Measurements from ENCODE around the gene DEPDC4.

The DEPDC4 gene

DNA sequence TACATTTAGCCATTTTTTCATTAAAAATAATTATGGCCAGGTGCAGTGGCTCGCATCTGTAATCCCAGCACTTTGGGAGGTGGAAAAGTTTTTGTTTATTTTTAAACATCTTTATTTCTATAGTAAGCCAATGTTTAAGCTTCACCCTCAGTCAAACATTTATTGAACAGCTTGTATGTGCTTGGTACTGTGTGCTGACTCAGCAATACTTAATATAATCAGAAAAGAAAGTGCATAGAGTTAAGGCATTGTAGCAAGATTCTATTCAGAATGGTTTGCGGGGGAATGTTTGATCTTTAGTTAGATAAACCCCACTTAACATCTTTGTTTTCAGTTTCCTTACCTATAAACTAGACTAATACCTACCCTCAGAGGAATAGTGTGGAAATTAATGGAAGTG lies 55.2 kb downstream of the DEPDC4 start:
- DNase-seq: no peak

DNA sequence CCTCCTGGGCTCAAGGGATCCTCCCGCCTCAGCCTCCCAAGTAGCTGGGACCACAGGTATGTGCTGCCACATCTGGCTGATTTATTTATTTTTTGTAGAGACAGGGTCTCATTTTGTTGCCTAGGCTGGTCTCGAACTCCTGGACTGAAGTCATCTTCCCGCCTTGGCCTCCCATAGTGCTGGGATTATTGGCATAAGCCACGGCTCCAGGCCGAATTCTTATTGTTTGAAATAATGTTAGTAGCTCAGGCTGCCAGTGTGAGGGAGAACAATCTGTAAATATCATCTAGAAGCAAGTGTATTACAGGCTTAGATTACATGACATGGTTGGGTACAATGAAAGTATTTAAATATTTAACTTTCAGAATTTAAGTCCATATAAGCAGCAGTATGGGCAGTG lies 58.0 kb downstream of the DEPDC4 start:
- no peak for DNase-seq

DNA sequence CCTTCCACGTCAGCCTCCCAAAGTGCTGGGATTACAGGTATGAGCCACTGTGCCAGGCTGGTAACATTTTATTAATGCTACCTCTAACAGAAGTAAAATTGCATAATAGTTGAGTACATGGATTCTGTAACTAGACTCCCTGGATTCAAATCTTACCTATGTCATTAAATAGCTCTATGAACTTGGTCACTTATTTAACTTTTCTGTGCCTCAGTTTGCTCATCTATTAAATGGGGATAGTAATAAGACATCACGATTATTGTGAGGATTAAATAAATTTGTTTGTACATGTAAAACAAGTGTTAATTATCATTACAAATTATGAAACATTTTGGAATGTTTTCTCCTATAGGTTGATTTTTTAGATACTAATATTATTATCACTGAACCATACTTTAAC lies 59.6 kb downstream of the DEPDC4 start:
- no peak for DNase-seq

DNA sequence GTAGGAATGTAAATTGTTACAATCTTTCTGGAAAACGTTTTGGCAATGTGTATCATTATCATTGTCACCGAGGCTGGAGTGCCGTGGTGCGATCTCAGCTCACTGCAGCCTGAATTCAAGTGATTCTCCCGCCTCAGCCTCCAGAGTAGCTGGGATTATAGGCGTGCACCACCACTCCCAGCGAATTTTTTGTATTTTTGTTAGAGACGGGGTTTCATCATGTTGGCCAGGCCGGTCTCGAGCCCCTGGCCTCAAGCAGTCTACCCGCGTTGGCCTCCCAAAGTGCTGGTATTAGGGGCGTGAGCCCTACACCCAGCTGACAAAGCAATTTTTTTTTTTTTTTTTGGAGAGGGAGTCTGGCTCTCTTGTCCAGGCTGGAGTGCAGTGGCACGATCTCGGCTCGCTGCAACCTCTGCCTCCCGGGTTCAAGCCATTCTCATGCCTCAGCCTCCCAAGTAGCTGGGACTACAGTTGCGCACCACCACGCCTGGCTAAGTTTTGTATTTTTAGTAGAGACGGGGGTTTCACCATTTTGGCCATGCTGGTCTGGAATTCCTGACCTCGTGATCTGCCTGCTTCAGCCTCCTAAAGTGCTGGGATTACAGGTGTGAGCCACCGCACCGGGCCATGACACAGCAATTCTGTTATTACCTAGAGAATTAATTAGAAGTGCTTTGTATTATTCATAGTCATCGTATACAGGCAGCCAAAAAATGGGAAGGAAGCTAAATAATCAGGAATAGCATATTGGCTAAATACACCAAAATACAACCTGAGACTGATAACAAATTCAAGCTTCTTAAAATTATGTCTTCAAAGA lies 65.1 kb downstream of the DEPDC4 start:
- no peak for DNase-seq

DNA sequence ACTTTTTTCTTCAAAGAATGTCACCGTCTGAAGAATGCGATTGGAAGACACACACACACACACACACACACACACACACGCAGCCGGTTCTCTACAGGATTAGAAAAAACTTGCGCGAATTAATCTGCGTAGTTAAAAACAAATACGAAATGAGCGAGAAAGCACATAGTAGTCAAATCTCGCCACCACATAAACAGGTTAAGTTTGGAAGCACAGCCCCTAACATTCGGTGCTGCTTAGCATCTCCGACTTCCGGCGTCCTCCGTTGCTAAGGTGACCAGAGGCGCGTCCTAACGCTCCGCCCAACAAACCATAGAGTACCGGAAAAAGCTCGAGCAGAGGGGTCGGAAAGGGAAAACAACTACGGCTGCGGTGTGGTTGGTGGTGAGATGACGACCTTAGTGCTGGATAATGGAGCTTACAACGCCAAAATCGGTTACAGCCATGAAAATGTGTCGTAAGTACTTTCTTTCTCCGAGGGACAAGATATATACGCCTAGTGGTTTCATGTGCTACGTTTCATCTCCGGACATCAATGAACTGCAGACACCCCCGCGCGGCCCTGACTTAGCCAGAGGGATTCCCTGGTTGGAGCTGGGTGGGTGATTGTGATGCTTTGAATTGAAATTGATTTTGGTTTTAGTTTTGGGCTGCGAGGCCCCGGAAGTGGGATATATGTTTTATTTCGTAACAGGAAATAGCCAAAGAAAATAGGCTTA lies 66.3 kb downstream of the DEPDC4 start, which contains the start of gene ACTR6:
Gene ACTR6, plus strand, starts transcription at position 353 of the 719 bp plus-strand sequence. Its CDS starts 37 bp downstream, at position 390.
- peak; percentile 98 for DNase-seq

DNA sequence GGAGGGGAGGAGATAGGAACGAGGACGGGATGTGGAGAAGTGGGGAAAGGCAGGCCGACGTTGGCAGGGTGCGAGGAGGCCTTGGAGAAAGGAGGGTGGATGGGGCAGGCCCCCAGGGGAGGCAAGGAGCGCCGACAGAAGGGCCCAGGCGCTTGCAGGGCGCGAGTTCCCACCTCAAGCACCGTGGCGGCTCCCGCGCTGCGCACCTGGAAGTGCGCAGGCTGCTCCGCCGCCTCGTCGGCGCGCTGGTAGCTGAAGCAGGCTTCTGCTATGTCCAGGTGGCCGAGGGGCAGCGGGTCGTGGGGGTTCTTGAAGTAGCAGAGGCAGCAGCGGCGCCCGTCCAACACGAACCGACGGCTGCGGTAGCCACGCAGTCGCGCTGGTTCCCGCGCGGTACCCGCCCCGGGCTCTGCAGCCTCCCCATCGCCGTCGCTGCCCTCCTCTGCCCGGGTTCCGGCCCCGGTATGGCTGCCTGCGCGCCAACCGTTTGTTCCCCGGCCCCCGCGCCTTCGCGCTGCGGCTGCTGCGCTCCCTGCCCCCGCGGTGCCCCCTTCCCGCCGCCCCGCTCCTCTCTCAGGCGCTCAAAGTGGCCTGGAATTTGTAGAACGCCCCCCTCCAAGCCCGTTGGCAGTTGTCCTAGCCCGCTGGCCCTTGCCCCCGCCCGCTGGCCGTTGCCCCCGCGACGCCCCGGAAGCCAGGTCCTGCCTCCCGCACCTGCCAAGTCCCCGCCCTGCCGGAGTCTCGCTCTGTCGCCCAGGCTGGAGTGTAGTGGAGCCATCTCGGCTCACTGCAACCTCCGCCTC lies 67.3 kb downstream of the DEPDC4 start:
- DNase-seq: peak; percentile 68

DNA sequence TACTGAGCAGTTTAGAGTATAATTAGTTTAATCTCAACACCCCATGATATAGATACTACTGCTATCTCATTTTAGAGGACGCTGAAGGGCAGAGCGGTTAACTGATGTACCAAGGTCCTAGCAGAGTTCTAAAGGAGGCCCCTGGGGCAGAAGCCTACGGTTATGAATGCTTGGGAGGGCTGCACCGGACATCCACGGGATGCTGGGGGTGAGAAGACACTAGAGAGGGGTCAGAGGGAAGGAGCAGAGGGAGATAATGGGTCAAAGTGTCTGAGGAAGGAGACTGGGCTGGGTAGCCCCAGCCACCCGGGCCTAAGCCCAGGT lies 67.9 kb downstream of the DEPDC4 start:
- DNase-seq: no peak

DNA sequence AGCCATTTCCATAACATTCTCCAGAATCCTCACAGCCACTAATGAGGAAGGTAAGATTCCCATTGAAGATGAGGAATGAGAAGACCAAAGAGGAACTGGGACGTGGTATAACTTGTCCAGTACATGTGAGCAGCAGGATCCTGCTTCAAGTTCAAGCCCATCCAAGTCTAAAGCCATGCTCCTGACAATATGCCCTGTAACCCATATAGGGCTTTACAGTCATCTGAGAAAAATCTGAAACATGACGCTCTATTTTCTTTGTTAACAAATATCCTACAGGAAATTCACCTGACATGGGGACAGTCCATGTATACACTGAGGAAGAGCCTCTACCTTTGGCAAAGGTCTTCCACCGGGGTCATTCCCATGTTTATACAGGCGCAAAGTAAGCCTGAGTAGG lies 69.4 kb downstream of the DEPDC4 start:
- DNase-seq: no peak

DNA sequence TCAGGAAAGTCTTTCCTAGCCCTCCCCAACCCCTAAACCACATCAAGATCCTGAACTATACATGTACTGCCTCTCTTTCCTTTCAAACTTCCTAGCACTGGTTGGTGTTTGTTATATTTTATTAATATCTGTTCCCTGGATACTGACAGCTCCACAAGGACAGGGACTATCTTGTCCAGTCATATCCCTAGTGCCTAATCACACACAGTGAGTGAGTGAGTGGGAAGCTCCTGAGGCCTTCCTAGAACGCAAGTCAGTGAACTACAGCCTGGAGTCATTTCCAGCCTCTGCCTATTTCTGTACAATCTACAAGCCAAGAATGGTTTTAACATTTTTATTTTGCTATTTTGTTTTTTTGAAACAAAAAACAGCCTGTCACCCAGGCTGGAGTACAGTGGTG lies 73.8 kb downstream of the DEPDC4 start:
- no peak for DNase-seq

Measured in NCI-H2171 treated with DMSO at 0.1 percent for 48 hours (cell line).